Measurements from ENCODE around the gene FGF19.

FGF19 gene

DNA sequence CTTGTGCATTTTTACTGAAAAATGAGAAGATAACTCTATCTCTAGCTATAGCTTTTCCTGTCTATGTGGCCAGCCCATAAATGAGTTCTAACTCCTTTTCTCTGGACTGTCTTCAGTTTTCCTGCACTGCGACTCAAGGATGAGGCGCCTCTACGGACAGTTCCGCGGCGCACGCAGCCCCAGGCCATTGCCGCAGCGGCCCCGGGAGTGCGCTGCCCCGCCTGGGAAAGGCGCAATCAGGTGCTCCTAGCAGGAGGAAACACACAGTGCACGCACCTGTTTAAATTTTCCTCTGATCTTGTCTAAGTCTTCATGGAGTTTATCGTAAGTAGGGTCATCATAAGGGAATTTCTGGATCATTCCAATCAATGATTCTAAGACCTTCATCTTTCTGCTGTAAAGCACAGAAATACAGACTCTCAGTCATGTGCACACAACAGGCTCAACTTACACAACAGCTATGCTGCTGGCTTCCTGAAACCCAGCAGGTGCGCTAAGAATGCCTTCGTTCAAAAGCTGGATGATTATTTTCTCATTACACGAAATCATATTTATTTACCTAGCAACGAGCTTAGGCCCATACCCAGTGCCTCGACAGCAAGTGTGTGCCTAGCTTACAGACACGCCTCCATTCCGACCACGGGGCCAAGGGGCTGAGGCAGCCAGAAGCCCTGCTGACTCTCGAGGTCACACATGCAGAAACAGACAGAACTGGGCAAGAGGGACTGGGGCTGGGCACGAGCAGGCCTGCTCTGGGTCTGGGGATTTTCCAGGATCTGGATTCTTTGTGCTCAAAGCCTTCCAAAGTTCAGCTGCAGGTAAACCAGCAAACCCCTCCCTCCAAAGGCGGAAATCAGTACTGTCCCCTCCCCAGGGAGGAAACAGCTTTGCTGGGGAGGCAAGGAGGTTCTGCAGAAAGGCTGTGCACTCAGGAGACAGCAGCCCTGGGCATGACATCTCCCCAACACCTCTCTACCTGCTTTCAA lies 35.9 kb downstream of the FGF19 start:
- DNase-seq, result no peak

DNA sequence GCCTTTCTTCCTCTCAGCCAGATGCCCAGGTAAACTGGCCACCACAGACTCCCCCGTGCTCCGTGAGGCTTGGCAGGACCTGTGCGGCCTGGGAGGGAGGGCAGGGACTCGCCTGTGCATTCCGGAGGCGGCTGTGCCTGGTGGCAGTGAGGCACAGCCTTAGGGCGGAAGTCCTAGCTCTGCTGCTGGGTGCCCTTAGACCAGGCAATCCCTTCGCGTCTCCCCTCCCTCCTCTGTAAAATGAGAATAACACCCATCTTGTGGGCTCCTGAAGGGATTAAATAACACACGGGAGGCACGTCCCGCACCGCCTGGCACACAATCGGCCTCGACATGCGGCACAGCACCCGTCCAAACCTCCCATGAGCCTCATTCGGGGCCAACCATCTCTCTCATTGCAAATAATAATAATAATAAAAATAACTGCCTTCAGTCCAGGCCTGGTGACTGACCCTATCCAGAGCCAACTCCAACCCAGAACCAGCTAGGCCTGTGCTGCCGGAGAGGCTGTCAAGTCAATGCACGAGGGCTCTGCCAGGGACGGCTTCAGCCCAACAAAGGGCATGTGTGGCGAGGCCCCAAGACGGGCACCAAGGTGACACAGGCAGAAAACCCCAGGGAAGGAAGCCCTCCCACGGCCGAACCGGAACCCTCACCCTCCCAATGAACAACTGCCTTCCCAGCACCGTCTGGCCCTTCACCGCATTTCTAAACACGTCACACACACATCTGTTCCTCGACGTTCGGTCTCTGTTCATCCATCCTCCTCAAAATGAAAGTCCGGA lies 36.9 kb downstream of the FGF19 start:
- no peak for DNase-seq

DNA sequence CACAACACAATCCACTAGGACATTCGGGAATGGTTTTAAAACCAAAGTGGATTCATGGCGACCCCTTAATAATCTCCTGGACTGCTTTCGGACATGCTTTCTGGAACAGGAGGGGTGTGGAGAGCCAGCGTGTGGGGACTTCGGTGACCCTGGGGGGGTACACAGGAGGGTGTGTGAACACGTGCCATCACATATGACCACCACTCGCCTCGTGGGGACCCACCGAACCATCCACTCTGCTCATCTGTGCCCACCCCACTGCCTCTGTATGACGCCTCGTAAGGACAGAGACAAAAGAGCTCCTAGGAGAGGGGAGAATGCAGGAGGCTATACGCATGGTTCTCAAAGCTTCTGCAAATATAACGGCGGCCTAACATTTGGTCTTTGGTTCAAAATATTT lies 37.6 kb downstream of the FGF19 start:
- DNase-seq, result no peak

DNA sequence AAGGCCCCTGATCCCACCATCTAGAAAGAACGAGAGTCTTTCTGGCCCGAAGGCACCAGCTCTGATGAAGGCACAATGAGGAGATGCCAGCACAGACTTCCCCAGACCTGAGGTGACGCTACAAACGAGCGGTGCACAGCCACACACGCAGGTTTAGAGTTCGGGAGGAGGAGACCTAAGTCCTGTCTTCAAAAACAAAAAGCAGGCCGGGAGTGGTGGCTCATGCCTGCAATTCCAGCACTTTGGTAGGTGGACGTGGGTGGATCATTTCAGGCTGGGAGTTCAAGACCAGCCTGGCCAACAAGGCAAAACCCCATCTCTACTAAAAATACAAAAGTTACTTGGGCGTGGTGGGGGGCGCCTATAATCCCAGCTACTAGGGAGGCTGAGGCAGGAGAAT lies 38.2 kb downstream of the FGF19 start:
- no peak for DNase-seq

DNA sequence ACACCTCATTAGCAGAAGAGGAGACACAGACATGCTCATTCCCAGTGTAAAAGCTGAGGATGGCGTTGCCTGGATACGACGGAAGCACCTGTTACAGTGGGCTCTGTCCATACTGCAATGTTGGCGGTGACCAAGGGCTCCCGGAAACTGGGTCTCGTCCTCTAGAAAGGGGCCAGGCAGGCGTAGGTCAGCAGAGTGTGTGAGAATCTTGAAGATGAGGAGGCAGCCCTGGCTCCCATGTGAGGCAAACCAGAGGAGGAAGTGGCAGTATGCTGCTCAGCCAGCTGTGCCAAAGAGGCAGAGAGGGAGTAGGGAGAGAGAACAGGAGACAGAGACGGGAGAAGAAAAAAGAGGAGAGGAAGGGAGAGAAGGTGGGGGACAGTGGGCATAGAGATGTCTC lies 38.9 kb downstream of the FGF19 start:
- no peak for DNase-seq

DNA sequence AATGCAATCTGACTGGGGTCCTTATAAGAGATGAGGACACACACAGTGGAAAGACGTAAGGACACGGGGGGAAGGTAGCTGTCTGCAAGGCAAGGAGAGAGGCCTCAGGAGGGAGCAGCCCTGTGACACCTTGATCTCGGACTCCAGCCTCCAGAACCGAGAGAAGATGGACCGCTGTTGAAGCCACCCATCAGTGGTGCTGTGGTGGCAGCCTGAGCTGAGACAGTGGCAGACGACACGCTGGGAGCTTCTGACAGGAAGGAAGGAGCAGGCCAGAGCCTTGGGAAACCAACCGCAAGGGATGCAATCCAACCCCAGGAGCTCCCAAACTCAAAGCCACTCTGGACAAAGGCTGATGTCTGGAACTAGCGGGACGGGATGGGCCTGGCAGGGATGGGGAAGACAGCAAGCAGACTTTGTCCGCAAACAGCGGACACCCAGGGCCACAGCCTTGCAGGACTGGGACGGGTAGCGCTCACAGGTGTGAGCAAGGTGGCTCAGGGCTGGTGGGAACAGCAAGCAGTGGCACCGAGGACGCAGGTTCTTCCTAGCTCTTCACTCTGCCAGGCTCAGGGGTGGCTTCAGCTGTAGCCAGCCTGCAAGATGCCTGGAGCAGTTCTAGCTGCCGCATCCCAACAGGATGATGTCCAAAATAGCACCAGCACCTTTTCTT lies 39.6 kb downstream of the FGF19 start:
- no peak for DNase-seq

DNA sequence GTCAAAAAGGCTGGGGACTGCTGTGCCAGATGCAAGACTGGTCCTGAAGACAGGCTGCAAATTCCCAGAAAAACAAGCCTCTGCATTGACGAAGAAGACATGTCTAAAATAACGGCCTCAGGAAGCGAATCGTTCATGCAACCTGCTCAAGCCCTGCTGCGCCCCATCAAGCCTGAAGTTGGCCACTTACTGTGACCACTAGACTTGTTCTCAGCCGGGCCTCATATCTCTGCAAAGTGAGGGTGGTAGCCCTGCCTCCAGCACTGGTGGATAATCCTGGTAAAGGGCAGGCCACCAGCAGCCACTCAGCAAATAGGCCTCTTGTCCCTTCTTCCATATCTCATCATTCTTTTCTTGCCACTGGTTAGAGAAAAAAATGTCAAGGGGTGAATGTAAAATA lies 40.5 kb downstream of the FGF19 start:
- no peak for DNase-seq

DNA sequence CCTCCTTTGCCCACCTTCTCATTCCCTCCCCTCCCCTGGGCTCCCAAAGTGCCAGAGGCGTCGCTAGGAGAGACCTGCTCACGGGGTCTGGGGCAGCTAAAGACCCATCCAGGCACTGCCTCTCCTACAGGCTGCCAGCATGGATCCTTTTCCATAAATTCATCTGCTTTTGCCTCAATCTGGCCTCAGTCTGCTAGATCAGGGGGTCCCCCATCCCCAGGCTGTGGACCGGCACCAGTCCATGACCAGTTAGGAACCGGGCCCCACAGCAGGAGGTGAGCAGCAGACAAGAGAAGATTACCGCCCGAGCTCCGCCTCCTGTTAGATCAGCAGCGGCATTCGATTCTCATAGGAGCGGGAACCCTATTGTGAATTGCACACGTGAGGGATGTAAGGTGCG lies 41.0 kb downstream of the FGF19 start:
- DNase-seq, result no peak

DNA sequence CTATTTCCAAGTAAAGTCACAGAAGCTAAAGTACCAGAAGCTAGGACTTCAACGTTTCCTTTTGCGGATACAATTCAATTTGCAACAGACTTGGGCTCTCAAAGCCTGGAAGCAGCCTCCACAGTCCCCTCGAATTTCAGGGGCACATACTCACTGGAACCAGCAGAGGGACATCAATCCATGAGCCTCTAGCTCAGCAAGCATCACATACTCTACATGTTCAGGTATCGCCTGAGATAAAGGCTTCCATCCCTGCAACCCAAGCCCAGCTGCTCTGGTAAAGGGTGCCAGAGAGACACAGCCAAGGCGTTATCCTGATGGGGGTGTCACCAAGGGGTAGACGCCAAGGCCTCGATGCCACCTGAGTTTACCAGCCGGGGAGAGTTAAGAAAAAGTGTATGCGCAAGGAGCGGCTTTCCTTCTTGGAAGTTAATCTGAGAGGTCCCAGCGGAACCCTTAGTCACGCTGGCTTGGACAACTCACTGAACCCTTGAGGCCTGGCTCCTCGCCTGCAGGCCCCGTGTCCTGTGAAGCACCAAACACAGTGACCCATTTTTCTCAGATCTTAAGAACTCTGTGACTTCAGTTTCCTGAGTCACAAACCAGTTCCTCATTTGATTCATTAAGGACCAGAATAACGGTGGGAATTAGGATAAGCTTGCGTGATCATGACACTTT lies 41.7 kb downstream of the FGF19 start:
- no peak for DNase-seq

DNA sequence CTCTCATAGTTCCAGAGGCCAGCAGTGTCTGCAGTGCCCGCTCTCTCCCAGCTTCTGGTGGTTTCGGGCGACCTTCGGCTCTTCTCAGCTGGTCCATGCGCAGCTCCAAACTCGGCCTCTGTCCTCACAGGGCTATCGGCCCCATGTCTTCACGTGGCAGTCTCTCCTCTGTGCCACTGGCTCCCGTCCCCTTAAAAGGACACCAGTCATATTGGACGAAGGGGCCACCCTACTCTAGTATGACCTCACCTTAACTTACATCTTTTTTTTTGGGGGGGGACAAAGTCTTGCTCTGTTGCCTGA lies 42.5 kb downstream of the FGF19 start:
- DNase-seq, result no peak

DNA sequence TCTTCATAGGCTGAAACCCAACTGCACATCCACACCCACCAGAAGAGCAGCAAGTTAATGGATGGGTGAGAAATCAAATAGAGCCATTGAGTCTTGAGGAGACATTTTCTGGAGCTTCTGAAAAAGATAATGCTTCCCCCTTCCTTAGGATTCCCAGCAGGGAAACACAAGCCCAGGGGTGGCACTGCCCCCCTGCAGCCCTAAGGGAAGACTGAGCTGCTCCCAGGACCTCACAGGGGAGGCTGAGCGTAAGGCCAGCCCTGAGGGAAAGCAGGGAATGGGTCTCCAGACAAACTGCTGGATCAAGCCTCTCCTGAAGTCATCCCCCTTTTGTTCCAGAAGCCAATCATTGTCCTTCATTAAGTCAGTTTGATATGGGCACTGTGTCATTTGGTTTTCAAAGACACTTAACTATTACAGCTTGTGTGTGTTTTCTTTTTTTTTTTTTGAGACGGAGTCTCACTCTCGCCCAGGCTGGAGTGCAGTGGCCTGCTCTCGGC lies 43.8 kb downstream of the FGF19 start:
- no peak for DNase-seq

DNA sequence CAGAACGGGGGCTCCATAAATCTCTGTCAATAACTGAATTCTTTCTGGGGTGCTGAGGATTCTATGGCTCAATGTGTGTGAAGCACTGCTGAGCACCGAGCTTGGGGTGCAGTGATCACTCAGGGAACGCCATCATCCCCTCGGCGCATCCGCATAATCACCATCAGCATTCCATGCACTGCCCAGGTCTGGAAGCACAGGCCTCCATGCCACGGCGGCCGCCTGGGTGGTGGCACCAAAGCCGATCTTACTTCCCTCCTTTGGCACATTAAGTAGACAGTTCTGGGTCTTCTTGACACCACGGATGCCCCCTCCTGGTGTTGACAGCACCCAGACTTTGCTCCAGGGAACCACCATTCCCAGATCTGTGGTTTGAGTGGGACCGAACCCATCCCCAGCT lies 44.2 kb downstream of the FGF19 start:
- DNase-seq, result no peak

DNA sequence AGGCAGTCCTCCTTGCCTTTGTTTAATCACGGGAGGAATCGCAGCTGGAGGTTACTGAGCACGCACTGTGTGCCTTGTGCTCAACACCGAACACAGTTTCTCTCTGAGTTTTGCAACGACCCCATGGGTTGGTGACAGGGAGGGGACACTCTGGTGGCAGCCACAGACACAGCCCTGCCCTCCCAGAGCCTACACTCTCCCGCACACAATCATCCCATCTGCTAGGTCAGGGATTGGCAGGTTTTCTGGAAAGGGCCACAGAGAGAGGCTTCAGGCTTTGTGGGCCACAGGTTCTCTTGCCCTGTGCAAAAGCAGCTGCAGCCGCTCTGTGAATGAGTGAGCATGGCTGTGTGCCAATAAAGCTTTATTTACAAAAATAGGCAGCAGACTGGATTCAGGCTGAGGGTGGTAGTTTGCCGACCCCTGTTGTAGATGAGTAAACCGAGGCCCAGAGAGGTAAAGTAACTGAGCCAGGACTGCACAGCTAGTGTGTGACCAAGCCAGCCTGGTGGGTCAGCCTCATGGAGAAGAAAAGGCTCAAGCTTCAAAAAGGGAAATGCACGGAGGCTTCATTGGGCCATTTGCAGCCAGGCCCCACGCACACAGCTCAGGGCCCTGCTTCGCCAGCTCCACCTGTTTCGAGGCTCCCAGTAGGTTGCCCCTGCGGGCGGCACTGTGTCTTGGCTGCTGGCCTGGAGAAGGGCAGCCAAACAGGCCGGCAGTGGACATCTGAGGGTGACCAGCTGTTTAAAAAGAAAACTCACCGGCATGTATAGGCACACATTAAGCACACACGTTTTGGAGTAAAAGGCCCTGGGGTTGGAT lies 45.0 kb downstream of the FGF19 start:
- no peak for DNase-seq

DNA sequence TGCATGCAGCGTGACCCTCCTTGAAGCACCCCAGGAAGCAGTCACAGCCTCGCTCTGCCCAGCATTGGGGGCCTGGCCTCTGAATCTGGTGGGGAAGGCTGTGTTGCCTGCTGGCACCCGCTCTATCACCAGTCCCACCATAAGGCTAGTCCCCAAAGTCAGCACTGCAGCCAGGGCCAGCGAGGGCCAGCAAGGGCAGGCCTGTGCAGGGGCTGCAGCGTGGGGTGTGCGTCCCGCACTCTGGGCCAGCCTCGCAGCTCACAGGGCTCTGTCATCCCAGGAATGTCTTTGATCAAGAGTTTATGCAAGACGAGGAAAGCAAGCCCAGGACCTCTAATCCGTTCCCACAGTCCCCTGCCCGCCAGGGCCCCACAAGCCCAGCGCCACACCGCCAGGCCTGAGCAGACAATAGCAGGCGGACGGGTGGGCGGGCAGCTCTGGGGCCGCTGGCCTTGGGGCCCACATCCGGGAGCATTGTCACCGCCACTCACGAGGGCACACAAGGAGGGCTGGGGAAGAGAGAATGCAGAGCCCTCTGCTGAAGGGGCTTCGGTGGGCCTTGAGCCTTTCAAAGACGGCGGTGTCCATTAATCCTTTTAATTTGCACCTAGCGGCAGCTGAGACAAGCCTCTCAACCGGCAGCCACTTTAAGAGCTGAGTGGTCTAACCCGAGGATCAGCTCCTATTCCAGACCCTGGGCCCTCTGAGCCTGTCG lies 45.8 kb downstream of the FGF19 start:
- no peak for DNase-seq

DNA sequence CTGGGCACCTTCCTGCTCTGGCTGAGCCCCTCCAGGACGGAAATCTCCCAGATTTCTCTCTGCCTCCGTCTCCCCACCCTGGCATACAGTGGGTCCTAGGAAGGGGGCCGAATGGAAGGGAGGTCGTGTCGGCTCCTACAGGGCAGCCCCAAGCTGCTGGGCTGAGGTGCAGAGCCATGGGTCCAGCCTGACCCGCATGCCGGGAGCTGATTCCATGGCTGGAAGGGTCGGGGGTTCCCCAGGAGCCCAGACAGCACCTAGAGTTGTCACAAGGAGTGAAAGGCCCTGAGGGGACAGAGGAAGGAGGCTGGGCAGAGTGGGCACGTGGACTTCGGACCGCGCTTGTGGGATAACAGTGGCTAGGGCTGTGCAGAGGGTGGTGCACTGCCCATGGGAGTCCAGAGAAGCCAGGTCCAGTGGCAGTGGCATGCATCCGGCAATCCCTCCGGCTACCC lies 46.3 kb downstream of the FGF19 start:
- DNase-seq, result no peak

DNA sequence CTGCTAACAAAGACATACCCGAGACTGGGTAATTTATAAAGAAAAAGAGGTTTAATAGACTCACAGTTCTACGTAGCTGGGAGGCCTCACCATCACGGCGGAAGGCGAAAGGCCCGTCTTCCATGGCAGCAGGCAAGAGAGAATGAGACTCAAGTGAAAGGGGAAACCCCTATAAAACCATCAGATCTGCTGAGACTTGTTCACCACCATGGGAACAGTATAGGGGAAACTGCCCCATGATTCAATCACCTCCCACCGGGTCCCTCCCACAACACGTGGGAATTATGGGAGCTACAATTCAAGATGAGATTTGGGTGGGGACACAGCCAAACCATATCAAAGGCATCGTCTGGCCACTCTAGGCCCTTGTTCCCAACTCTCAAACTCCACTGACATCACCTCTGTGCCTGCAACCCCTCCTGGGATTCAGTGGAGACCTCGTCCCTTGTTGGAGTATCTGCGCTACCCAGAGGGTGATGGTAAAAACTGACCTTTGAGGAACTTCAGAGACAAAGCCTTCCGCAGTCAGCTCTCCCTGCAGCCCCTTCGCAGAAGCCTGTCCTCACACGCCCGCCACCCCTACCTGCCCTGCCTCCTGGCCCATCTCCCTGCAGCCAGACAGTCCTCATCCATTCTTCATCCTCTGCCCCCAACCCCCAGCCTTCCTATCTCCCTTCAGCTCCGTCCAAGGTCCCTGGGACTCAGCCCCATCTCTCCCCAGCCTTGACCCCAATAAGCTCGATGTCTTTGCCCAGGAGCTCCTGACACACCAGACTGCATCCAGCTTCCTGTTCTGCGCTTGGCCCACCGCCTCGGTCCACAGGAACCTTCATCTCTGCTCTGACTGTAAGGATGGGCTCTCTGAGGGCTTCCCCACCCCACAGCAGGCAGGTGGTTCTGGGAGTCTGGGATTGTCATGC lies 47.0 kb downstream of the FGF19 start:
- no peak for DNase-seq

DNA sequence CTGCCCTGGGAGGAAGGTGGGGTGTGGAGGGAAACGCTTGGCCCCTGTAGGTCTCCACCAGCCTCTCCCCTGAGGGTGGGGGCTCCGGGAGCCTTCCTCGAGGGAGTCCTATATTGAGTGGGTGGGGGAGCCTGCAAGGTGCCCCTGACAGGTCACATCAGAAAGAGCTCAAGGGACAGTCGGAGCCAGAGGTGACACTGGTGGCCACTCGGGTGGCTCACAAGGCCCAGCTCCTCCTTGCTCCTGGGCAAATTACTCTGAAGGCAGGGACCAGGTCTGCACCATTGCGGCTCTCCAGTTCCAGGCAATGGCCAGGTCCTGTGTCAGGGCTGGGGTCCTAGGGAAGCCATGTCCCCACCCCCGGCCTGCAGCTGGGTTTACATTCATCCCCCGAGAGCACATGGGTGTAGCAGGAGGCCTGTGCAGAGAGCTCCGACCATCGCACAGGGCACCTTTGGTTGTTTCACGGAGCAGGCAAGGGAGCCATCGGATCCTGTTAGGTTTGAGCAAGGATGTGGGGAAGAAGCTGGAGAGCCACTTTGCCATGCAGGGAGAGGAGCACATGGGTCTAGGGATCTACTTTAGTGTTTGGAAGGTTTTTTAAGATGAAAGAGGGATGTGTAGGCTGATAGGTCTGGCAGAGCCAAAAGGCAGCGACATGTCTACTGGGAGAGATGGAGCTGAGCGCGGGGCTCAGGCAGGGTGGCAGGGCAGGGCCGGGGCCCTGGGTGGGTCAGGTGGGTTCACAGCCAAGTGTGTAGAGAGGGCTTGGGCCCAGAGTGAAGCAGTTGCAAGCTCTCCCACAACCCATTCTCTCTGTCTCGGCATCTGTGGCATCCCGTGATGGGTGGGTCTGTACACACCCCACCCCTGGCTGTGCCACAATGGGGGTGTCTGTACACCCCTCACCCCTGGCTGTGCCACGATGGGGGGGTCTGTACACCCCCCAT lies 48.1 kb downstream of the FGF19 start:
- no peak for DNase-seq

DNA sequence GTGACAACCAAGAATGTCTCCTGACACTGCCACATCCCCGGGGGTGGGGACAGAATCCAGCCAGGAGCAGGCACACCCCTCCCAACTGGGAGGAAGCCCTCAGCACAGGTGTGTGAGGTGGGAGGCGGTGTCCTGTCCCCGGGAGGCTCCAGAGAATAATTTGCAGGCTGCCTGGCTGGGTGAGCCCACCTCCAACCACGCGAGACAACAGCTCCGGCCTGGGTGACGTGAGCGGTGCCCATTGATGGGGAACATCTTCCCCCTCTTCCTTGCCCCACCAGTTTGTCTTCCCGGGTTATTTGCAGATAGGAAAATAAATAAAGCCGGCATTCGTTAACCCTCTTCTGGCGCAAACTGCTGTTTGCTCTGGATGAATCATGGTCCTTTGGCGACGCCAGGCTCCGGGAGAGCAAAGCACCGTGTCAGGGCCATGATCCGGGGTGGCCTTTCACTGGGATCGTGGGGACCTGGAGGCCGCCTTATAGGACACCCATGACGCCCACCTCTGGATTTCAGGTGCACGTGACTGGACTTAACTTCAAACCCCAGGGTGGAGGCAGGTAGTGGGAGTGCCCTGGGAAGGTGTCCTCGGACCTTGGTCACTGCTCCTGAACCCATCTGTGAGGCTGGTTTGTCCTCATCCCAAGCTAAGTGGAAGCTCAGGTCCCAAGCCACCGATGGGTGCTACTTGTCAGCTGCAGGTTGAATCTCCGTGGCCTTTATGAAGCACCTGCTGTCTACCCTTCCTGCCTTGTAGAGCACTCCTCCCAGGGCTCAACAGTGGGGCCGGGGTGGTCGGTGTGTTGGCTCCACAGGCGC lies 49.0 kb downstream of the FGF19 start:
- DNase-seq, result no peak

All from amniotic stem cell (primary cell).